ENCODE results near the gene GNA12.

DNA sequence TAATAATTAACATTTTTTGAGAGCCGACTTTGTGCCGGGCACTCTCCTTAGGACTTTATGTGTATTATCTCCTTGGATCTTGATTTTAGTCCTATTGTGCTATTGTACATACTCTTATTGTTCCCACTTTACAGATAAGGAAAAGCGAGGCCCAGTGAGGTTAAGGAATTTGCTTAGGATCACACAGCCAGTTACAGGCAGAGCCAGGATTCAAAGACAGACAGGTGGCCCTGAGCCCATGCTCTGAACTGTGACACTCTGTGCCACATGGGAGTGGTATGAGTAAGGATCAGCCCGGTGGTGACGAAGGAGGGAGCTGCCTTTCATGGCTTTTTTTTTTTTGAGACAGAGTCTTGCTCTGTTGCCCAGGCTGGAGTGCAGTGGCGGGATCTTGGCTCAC lies 15.8 kb upstream of the GNA12 start:
- TF ChIP-seq CTCF (optimal IDR thresholded peaks at IDR 0.05 in 1 of 3, IDR thresholded peaks at IDR 0.05 in 1 of 3, conservative IDR thresholded peaks at IDR 0.05 in 1 of 3; ENCODE audit: extremely low read depth in 1 of 3, insufficient read depth in 2 of 3, low read length in 3 of 3) (no peak), EZH2 (IDR thresholded peaks at IDR 0.05; ENCODE audit: low read length) (no peak)

Data from keratinocyte (primary cell).